Activated CD8-positive, alpha-beta memory T cell treated with anti-CD3 and anti-CD28 coated beads, Interleukin-2, amount 50 U/mL, for 1 hour (primary cell): ENCODE data around the gene TRAF2.

Experiments
- DNase-seq: peaks from one replicate; pipeline ENCODE4 v3.0.0-alpha.2; 2020; ENCODE audit errors: extremely low read depth

TRAF2 gene

DNA sequence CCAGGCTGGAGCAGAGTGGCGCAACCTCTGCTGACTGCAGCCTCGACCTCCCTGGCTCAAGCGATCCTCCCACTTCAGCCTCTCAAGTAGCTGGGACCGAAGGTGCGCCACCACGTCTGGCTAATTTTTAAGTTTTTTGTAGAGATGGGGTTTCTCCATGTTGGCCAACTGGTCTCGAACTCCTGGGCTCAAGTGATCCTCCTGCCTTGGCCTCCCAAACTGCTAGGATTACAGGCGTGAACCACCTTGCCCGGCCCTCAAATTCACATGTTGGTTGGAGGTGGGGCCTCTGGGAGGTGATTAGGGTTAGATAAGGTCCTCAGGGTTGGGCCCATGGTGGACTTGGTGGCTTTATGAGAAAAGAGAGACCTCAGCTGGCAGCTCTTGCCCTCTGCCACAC is 75.8 kb downstream of the TRAF2 start:
- DNase-seq, result no peak

DNA sequence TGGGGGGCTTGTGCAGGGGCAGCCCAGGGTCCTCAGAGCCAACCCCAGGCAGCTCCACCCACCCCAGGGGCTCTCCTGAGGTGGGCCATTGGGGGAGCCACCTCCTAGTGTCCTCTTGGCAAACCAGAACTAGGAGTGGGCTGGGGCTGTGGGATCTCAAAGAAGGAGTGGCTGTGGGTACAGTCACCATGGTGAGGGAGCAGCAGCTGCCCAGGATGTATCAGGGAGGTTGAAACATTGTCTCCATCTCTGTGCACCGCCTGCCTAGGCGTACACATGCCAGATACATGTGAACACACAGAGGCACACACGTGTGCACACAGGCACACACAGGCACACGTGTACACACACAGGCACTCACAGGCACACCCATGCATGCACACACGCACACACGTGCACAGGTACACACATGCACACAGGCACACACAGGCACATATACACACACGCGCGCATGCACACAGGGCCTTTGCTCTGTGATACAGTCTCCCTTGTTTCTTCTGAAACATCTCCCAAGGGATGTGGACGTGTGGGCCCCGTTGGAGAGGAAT is 76.5 kb downstream of the TRAF2 start:
- DNase-seq, result no peak

DNA sequence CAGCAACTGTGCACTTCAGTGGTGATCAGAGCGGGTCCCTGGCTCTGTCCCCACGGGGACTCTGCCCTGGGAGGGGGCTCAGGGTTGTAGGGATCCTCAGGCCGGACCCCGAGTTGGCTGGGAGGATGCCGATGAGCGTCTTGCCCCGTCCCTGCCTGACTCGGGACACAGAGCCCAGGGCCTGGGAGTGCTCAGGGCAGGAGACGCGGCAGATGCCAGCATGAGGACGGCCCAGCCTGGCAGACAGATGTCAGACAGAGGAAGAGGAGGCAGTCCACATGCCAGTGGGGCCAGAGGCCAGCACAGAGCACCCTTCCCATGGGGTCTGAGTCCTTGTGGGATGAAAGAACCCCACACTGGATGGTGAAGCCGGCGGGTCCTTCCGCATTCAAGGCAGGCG is 77.0 kb downstream of the TRAF2 start:
- DNase-seq, result no peak

DNA sequence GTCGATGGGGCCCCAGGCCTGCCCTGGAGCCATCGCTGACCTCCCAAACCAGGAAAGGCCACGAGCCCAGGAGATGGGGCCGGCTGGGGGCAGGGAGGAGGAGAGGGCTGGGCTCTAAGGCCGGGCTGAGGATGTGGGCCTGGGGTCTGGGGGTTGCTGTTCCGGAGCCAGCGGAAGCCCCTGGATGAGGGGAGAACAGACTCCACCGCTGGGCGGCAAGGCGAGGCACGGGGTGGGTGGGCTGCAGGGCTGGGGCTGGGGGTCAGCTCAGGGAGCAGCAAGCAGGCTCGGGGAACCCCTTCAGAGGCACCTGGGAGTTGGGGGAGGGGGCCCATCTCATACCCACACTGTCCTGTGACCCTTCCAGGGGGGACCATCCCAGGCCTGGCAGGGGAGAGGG is 77.4 kb downstream of the TRAF2 start:
- no peak for DNase-seq

DNA sequence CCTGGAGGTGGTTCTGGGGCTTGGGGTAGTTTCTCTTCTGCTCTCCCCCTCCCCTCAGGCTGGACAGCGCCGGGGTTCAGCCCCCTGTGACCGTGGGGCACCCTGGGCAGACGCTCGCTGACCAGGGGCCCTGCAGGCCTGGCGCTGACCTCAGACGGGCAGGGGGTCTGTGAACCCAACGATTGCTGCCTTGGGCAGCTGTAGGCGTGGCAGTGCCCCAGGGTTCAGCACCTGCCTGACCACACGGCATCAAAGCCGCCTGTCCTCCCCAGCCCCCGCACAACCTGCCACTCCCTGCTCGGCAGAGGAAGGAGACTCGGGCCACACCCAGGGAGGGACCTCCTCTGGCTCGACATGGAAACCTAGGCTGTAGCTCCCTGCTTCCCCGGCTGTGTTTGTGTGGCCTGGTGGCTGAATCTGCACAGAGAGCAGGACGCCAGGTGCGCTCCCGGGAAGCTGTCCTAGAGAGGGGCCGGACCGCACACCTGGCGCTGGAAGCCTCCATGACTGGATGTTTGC is 77.9 kb downstream of the TRAF2 start:
- no peak for DNase-seq

DNA sequence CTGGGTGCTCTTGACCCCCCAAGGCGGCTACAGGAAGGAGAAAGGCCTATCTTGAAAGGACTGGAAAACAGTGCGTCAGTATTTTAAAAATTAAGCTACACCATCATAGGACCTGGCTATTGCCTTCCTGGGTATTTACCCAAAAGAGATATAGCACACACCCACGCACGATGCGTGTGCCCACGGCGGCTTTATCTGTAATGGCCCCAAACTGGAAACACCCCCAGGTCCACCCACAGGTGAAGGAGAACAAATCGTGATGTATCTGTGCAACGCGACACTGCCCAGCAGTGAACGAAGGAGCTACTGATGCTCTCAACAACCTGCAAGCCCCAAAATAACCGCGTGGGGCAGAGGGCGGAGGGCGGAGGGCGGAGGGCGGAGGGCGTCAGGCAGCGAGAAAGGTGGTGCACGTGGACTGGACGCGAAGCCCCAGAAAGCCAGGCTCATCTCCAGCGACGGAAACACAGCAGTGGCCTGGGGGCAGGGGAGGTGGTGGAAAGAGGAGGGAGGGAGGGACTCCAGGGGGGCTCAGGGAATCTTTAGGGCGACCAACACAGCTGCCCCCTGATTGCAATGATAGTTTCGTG is 78.6 kb downstream of the TRAF2 start:
- DNase-seq, result no peak

DNA sequence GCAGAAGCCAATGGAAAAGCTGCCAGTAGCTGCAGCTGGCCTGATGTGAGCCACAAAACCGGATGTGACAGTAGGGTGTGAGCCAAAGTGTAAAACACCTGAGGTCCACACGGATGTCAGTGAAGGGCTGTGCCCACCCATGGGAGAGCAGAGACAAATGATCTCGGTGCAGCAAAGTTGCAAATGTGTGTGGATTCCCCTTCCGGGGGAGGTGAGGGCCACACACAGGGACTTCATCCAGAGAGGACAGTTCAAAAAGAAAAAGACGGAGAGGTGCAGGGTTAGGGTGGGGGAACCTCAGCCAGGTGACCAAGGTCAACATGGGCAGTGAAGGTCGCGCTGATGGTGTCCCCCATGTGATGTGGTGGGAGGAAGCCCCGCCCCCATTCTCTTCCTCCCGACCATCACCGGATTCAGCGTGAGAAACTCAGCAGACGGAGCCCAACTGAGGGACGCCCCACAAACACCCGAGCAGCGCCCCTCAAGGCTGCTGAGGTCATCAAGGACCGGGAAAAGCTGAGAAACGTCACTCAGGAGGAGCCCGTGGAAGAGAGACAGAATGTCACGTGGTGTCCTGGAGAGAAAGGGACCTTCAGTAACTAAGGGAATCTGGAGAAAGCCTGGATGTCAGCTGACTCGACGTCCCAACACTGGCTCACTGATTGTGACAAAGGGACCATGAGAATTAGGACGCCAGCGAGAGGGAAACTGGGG is 79.6 kb downstream of the TRAF2 start:
- DNase-seq, result peak; percentile 22

DNA sequence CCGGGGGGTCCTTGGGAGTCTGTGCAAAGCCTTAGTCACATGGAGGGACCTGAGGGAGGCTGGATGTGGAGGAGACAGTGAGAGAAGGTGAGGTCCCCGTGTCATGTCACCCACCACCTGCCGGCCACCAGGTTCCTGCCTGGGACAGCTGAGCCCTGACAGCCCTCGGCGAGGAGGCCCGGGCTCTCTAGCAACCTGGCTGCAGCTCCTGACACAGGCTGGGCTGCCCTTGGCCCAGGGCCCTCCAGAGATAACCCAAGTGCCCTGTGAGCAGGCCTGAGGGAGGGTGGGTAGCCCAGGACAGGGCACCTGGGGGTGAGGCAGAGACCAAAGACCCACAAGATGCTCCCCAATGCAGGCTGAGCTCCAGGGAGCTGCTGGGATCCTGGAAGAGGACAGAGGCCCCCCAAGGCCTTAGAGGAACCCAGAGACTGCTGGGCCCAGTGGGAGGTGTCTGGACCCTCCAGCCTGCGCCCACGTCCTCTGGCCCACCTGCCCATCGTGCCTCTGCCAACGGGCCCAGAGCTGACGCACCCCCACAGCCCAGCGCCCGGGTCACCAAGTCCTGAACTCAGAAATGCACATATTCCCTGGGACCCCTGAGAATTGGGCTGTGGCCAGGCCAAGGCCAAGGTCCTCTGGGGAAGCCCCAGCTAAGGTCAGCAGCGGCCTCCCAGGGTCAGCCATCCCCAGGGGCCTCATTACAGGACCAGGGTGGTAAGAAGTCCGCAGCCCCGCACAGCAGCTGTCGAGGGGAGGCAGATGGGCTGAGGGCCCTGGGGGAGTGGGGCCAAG is 82.2 kb downstream of the TRAF2 start:
- no peak for DNase-seq

DNA sequence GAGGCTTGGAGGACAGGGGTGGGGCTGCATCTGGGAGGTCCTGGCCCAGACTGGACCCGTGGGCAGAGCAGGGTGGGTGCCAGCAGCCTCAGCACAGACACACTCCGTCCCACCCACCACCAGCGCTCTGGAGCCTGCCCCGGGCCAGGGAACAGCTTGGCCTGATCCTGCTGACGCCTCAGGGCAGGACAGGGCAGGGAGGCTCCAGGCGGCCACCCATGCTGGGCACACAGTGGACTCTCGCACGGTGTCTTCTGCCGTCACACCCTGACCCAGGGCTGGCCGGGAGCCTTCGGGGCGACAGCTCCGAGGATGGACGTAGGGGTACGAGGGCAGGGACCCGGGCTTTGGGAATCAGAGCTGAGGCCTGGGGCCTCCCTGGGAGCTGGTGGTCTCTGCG is 82.8 kb downstream of the TRAF2 start:
- no peak for DNase-seq

DNA sequence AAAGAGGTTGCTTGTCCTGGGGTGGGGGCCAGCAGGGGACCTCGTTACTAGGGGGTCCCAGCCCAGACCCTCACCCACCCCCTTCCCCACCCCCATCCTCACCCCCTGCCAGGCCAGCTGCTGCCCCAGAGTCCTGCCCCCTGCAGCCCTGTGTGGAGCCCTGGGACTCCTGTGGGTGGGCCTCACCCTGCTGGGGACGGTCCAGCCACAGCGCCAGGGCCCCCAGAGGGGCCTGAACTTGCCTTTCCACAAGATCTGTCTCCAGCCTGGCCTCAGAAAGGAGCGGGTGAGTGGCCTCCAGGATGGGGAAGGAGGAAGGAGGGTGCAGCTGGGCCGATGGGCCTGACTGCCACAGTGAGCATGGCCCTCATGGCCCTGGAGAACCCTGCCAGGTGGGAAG is 83.5 kb downstream of the TRAF2 start:
- no peak for DNase-seq

DNA sequence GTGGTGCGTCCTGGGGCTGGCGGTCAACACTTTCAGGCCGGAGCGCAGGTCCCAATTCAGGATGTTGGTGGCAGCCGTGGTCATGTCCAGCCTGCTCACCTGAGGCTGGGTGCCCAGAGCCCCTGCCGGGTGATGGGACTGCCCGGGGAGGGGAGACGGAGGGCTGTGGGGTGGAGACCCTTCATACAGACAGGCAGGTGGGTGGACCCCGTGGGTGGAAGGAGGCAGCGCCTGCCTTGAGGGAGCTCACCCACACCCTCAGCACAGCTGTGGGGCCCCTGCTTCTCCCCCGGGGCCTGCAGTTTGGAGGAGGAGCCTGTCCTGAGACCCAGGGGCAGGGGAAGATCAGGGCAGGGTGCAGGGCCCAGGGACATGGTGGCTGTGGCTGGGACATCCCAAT is 84.0 kb downstream of the TRAF2 start:
- DNase-seq, result no peak

DNA sequence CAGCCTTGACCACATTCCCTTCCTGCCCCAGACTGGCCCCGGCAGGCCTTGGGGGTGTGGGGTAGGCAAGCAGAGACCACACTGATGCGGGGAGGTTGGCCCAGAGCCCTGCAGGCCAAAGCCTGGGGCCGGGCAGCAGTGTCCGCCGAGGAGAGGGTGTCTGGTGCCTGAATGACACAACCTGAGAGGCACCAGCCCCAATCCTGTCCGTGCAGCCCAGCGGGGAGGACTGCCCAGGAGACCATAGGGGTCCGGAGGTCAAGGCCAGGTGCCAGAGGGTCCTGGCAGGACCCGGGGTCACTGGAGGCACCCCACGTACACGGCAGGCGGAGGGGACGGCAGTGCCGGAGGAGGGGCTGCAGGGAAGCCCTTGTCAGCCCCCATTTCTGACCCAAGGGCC is 85.4 kb downstream of the TRAF2 start:
- DNase-seq, result no peak

DNA sequence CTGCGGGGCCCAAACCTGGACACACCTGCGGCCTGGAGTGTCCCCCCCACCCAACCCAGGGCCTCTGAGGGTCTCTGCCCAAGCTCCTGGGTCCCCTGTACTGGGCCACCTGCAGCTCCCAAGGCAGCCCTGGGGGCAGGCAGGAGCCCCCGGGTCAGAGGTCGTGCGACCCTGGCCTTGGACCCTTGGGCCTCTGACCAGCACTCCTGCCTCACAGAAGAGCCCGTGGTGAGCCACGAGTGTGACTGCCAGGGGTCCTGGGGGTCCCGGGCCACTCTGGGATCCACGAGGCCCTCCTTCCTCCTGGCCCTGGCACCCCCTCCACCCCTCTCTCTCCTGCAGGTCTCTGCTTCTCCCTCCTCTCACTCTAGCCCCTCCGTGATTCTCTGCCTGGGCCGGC is 86.0 kb downstream of the TRAF2 start:
- DNase-seq, result no peak

DNA sequence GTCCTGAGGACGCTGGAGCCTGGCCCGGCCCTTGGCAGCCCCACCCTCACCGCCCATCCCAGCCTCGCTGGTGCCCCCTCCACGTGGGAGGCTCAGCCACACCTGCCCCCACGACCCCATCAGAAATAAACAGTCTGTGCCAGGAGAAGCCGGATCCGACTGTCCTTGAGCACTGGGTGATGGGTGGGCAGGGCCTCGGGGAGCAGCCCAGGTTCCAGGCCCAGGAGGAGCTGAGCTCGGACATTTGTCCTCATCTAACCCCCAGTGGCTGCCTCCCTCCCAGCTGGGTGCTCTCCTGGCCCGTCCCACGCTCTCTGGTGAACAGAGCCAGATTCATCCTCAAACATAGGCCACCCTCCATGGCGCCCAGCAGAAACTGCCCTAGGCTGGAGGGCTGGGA is 86.4 kb downstream of the TRAF2 start:
- no peak for DNase-seq

DNA sequence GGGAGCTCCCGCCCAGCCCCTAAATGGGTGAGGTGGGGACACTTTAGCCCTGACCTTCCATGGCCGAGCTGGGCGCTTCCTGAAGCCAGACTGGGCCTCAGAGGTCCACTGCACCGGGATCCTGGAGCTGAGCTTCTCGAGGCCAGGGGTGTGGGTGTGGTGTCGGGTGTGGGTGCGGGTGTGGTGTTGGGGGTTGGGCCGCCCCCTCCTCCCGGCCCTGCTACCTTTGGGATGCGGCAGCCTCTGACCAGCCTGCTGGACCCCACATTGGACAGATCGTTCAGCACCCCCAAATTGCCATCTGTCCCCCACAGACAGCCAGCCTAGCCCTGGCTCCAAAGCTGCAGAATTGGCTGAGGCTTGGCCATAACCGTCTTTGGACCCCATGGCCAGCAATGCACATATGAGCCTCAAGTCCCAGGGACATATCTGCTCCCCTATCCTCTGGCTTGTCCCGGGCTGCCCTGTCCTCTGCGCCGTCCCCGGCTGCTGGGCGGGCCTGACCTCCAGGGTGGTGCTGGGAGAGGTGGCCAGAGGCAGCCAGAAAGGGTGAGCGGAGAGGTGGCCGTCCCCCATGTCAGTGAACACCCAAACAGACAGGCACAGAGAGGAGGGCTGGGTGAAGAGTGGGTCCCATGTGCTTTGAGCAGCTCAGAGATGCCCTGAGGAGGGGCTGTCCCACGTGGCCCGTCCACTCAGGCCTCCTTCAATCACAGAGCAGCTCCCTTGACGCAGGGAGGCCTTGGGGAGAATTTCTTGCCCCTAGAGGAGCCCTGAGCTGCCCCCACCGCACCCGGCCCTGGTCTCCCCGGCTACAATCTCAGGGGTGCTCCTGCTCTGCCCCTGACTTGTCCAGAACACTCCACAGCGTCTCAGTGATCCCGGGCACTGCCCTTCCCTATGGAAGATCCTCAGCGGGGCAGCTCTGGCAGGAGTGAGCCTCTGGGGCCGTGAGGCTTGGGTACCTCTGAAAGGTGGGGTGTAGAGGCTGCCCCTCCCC is 87.6 kb downstream of the TRAF2 start:
- no peak for DNase-seq

DNA sequence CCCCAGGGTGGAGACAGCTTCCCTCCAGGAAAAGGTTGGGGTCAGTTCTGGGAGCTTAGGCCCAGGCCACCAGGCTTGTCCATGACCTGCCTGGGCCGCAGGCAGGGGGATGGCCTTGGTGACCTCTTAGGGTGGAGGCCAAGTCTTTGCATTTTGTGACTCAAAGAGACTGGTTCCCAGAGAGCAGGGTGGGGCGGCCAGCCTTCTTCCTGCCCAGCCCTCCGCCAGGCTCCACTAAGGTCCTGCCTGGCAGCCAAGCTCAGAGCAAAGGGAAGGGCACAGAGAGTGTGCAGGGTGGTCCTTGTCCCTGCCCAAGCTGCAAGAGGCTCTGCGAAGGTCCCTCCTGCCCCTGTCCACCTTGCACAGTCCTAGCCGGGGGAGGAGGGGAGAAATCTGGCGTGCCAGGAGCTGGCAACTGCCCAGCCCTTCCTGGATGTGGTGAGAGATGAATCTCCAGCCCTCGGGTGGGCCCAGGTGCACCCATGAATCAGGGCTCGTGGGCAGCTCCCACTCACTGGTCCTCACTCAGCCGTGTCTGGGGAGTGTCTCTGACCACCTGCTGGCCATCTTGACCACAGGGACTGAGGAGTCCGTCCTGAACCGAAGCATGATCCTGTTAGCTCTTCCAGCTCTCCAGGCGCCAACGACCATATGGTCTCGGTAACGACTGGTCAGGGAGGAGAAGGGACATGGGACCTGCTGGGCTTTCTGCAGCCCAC is 88.7 kb downstream of the TRAF2 start:
- DNase-seq, result no peak

DNA sequence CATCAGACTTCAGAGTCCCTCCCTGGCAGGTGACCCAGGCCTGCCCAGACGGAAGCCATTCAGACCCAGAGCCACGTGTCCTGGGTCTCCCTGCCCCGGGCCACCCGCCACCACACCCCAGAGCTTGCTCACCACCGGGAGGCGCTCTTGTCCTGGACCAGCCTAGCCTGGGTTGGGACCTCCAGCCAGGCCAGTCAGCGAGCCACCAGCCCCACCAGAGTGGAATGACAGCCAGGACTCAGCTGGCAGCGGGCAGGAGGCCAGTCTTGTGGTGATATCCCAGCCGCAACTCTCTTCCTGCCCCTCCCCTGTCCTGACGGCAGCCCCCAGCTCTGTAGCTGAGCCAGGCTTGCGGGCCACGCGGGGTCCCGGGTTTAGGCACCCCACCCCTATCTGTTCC is 89.3 kb downstream of the TRAF2 start:
- no peak for DNase-seq
